ENCODE measurements around the gene FAM228A. TPM values are rescaled to one million over a fixed set of nuclear protein-coding genes. Genes with fewer than 3 reads are reported as not detected.

The FAM228A gene
- total RNA-seq, 6 experiments from 2014 or later, result not detected

GRCh38 chr2:24152413-24153197 lies 22.2 kb upstream of the FAM228A start:
- Mint-ChIP-seq H3K27ac (no peak overlapping the region), H3K27me3 (ENCODE audit: insufficient read depth) (no peaks in the 10 kb centered on the region; the same call in 1 of the 2 replicates), H3K9me3 (peaks cover 12% of the 10 kb centered on the region), H3K4me1 (ENCODE audit: low read depth) (no peaks in the 10 kb centered on the region), H3K36me3 (ENCODE audit: low read depth) (peaks cover 17% of the 10 kb centered on the region), H3K4me3 (no peak overlapping the region)
- DNase-seq, result no peak
- no peak for TF ChIP-seq CTCF (IDR thresholded peaks at IDR 0.05)

- H3K4me3 Mint-ChIP-seq, result no peak overlapping the region
- DNase-seq, result no peak
- no peak for TF ChIP-seq CTCF (IDR thresholded peaks at IDR 0.05)
- no peaks in the 10 kb centered on the region for H3K4me1 Mint-ChIP-seq (ENCODE audit: low read depth)
- H3K36me3 Mint-ChIP-seq (ENCODE audit: low read depth), result peaks cover 9% of the 10 kb centered on the region
- H3K9me3 Mint-ChIP-seq, result peaks cover 5% of the 10 kb centered on the region; the same call in 1 of the 2 replicates
- no peak overlapping the region for H3K27ac Mint-ChIP-seq
- peaks cover 1% of the 10 kb centered on the region for H3K27me3 Mint-ChIP-seq (ENCODE audit: insufficient read depth)
Measured at GRCh38 chr2:24153478-24153877, 21.4 kb upstream of the FAM228A start.

DNA sequence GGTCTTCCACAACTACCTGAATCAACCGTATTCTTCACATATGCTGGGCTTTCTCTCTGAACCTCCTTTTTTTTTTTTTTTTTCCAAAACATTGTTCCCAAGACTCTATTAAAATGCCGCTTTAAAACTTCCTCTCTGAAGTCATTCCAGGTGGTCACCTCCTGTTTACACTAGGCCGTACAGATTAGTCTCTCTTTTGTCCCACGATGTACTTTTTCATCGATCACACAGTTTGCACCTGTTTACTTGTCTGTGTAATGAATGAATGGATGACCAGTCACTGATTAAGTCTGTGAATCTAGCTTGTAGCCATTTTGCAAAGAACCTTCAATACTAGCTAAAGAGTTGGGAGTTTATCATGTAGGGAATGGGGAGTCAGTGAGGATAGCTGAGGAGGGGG lies 16.7 kb upstream of the FAM228A start:
- no peak for TF ChIP-seq CTCF (IDR thresholded peaks at IDR 0.05)
- Mint-ChIP-seq H3K4me1 (ENCODE audit: low read depth) (no peaks in the 10 kb centered on the region), H3K4me3 (no peak overlapping the region), H3K27me3 (ENCODE audit: insufficient read depth) (peaks cover 1% of the 10 kb centered on the region), H3K9me3 (no peaks in the 10 kb centered on the region), H3K27ac (no peak overlapping the region), H3K36me3 (ENCODE audit: low read depth) (peaks cover 5% of the 10 kb centered on the region; the same call in 1 of the 2 replicates)
- DNase-seq, result no peak

- H3K27me3 Mint-ChIP-seq (ENCODE audit: insufficient read depth), result peaks cover 2% of the 10 kb centered on the region
- peaks cover 5% of the 10 kb centered on the region; the same call in 1 of the 2 replicates for H3K36me3 Mint-ChIP-seq (ENCODE audit: low read depth)
- TF ChIP-seq CTCF (IDR thresholded peaks at IDR 0.05), result no peak
- no peak overlapping the region for H3K4me3 Mint-ChIP-seq
- H3K27ac Mint-ChIP-seq, result no peak overlapping the region
- no peaks in the 10 kb centered on the region for H3K4me1 Mint-ChIP-seq (ENCODE audit: low read depth)
- no peaks in the 10 kb centered on the region for H3K9me3 Mint-ChIP-seq
- no peak for DNase-seq
Measured at GRCh38 chr2:24159708-24160107, 15.1 kb upstream of the FAM228A start.

DNA sequence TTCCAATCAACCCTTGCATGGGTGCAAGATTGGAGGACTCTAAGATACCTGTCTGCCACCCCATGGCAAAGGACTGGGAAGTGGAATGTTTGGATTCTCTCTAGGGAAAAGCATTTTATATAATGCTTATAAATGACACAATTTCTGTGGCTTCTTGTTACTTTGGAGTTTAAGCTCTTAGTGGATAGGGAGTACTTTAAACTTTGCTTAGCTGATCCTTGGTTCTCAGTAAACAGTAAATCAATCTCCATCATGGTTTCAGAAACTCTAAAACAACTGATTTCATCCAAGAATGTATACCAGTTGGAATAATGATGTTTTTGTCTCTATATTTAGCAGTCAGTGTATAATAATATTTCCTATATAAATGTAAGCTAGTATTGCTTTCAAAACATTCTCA lies 14.1 kb upstream of the FAM228A start:
- Mint-ChIP-seq H3K4me3 (no peak overlapping the region), H3K9me3 (no peaks in the 10 kb centered on the region), H3K36me3 (ENCODE audit: low read depth) (peaks cover 5% of the 10 kb centered on the region; the same call in 1 of the 2 replicates), H3K27me3 (ENCODE audit: insufficient read depth) (peaks cover 6% of the 10 kb centered on the region), H3K4me1 (ENCODE audit: low read depth) (no peaks in the 10 kb centered on the region), H3K27ac (no peak overlapping the region)
- no peak for DNase-seq
- TF ChIP-seq CTCF (IDR thresholded peaks at IDR 0.05), result no peak

All from HFFc6 (cell line).